GM23248 (cell line): ENCODE results near the gene TIAM2.

Experiments used
- EZH2 ChIP-seq: fragments of 200-600 bp; sonication (generic); IDR thresholded peaks from 2 replicates; pipeline ENCODE4 v1.6.1; 2018; ENCODE audit warnings: antibody characterized with exemption, mild to moderate bottlenecking; ENCODE audit not compliant: insufficient read depth, poor library complexity, severe bottlenecking
- EZH2phosphoT487 ChIP-seq: fragments of 200-600 bp; sonication (generic); IDR thresholded peaks from 2 replicates; pipeline ENCODE4 v1.6.1; 2018; ENCODE audit warnings: antibody characterized with exemption, moderate library complexity, mild to moderate bottlenecking, low read depth; ENCODE audit not compliant: insufficient read depth

DNA sequence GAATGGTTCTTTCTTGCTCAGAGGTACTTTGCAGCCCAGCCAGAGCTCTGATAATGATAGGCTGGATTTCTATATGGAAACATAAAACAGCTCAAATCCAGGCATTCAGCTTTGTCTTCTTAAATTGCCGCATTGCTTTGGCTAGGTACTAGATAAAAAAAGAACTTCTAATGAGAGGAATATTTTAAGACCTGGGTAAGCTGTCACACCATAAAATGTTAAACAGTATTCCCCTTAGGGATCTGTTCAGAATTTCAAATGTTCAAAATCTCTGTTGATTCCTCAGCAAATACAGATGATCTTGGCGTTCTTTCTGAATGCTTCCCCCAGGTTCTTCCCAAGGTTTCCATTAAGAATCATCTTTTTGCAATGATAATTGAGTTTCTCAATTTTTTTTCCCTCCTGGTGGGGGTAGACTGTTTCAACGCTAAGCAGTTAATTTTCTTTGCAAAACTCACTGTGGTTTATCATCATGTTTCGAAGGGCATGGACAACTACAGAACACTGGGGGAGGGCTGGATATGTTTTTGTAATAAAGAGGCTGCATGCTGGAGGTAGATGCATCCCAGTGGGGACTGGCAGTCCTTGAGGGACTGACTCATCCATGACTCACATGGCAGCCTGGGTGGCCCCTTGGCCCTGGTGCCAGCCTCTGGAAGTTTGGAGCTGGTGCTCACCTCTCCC lies 31.0 kb downstream of the TIAM2 start:
- TF ChIP-seq EZH2 (no peak), EZH2phosphoT487 (no peak)
